PFSK-1 (cell line): ENCODE results near the gene ARHGAP27.

ENCODE experiments used
- FOXP2 ChIP-seq: optimal IDR thresholded peaks from 2 replicates; pipeline ENCODE3; 2011; ENCODE audit warnings: borderline replicate concordance, control low read depth, inconsistent platforms; ENCODE audit not compliant: insufficient read depth; ENCODE audit errors: extremely low read length, extremely low read depth
- POLR2AphosphoS5 ChIP-seq: IDR thresholded peaks from 2 replicates; pipeline ENCODE4 v1.6.1; 2012; ENCODE audit warnings: low read depth, mild to moderate bottlenecking, control low read depth, low read length, moderate library complexity
- SIN3A ChIP-seq: IDR thresholded peaks from 2 replicates; pipeline ENCODE4 v1.6.1; 2012; ENCODE audit warnings: mild to moderate bottlenecking, low read length, moderate library complexity, borderline replicate concordance; ENCODE audit not compliant: insufficient read depth
- TAF1 ChIP-seq: IDR thresholded peaks from 2 replicates; pipeline ENCODE4 v1.6.1; 2012; ENCODE audit warnings: low read length, control low read depth, borderline replicate concordance; ENCODE audit not compliant: insufficient read depth
- TF ChIP-seq, protein P1 (sequence below), 2 experiments: IDR thresholded peaks; 2 replicates each; pipeline versions ENCODE4 v1.6.1 to v1.8.0; 2011 to 2012; ENCODE audit warnings: low read depth in 2 of 2, low read length in 2 of 2, control low read depth in 1 of 2, inconsistent platforms in 1 of 2, mild to moderate bottlenecking in 1 of 2, moderate library complexity in 1 of 2; ENCODE audit not compliant: insufficient read depth in 1 of 2

The ARHGAP27 gene

GRCh38 chr17:45425125-45425983, 7.3 kb downstream of the ARHGAP27 start:
- no peak for TF ChIP-seq SIN3A
- no peak for TF ChIP-seq FOXP2
- TF ChIP-seq, protein P1, sequence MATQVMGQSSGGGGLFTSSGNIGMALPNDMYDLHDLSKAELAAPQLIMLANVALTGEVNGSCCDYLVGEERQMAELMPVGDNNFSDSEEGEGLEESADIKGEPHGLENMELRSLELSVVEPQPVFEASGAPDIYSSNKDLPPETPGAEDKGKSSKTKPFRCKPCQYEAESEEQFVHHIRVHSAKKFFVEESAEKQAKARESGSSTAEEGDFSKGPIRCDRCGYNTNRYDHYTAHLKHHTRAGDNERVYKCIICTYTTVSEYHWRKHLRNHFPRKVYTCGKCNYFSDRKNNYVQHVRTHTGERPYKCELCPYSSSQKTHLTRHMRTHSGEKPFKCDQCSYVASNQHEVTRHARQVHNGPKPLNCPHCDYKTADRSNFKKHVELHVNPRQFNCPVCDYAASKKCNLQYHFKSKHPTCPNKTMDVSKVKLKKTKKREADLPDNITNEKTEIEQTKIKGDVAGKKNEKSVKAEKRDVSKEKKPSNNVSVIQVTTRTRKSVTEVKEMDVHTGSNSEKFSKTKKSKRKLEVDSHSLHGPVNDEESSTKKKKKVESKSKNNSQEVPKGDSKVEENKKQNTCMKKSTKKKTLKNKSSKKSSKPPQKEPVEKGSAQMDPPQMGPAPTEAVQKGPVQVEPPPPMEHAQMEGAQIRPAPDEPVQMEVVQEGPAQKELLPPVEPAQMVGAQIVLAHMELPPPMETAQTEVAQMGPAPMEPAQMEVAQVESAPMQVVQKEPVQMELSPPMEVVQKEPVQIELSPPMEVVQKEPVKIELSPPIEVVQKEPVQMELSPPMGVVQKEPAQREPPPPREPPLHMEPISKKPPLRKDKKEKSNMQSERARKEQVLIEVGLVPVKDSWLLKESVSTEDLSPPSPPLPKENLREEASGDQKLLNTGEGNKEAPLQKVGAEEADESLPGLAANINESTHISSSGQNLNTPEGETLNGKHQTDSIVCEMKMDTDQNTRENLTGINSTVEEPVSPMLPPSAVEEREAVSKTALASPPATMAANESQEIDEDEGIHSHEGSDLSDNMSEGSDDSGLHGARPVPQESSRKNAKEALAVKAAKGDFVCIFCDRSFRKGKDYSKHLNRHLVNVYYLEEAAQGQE (IDR thresholded peaks at IDR 0.05; ENCODE audit: insufficient read depth in 1 of 2, low read depth in 2 of 2, low read length in 2 of 2), result no peak
- TF ChIP-seq TAF1, result no peak
- no peak for TF ChIP-seq POLR2AphosphoS5

- TF ChIP-seq TAF1, result no peak
- TF ChIP-seq SIN3A, result no peak
- TF ChIP-seq FOXP2, result no peak
- TF ChIP-seq, protein P1 (IDR thresholded peaks at IDR 0.05; ENCODE audit: insufficient read depth in 1 of 2, low read depth in 2 of 2, low read length in 2 of 2), result no peak
- no peak for TF ChIP-seq POLR2AphosphoS5
Observed at GRCh38 chr17:45424769-45425124, 7.9 kb downstream of the ARHGAP27 start.

GRCh38 chr17:45423975-45424335, 8.7 kb downstream of the ARHGAP27 start:
- TF ChIP-seq, protein P1 (IDR thresholded peaks at IDR 0.05; ENCODE audit: insufficient read depth in 1 of 2, low read depth in 2 of 2, low read length in 2 of 2), result no peak
- TF ChIP-seq SIN3A (no peak), POLR2AphosphoS5 (no peak), TAF1 (no peak), FOXP2 (no peak)

DNA sequence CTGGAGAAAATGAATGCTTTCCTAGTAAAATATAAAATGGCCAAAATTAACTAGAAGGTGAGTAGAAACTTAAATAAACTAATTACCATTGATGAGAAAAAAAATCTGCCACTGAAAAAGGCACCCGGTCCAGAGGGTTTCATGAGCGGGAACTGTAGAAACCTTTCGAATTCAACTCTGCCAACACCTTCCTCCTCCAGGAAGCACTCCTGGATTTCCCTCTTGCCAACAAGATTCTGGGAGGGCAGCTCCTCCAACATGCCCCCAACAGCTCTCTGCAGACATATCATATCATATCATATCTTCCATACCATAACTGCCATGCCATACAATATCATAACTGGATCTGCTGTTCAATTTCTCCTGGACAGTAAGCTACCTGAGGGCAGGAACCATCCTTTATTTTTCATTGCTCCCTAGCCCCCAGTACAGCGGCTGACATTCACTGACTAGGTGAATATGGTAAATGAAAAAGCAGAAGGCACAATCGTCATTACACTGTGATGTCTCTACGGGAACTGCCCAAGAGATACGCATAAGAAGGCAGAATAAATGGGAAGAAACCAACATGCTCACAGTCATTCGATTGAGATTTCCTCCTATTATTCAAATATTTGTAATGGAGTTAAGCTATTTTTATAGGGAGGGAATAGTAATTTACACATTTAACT, 9.2 kb downstream of the ARHGAP27 start:
- no peak for TF ChIP-seq FOXP2
- no peak for TF ChIP-seq SIN3A
- TF ChIP-seq TAF1, result no peak
- TF ChIP-seq, protein P1 (IDR thresholded peaks at IDR 0.05; ENCODE audit: insufficient read depth in 1 of 2, low read depth in 2 of 2, low read length in 2 of 2), result no peak
- no peak for TF ChIP-seq POLR2AphosphoS5
